Panc1 (cell line): ENCODE measurements around the gene PLA2G2C. TPM values are rescaled to one million over a fixed set of nuclear protein-coding genes. Genes with fewer than 3 reads are reported as not detected.

Source experiments
- ATAC-seq: fragments of 200-7000 bp; cut with Tn5 transposase; 2 replicates; pipeline ENCODE4 v1.9.1; 2020; ENCODE audit warnings: mild to moderate bottlenecking, moderate library complexity
- BruUV-seq: library from RNA; stranded (reverse); fragments of 400-500 nt; replicated peaks from 2 replicates; lab custom pipeline; 2021; lab: Mats Ljungman, UMichigan
- CTCF ChIA-PET: fragments of 300-600 bp; sonication (Branson Sonifier 250); formaldehyde crosslinking; loops from one replicate; lab custom pipeline; 2022; ENCODE audit warnings: antibody characterized with exemption; lab: Charles Lee
- POLR2A ChIA-PET: fragments of 300-600 bp; sonication (Branson Sonifier 250); formaldehyde crosslinking; loops from one replicate; lab custom pipeline; 2022; ENCODE audit warnings: antibody characterized with exemption; lab: Charles Lee
- DNase-seq: peaks from one replicate; pipeline ENCODE4 v3.0.0-alpha.2; 2010; ENCODE audit warnings: low read depth, low spot score
- H3K27ac ChIP-seq: 2 replicates; pipeline ENCODE4 v1.5.1; 2011; ENCODE audit warnings: mild to moderate bottlenecking, low read length, inconsistent platforms
- H3K27me3 ChIP-seq: fragments of 200-500 bp; sonication (Bioruptor generic); 2 replicates; pipeline ENCODE4 v1.6.0; 2014; ENCODE audit warnings: low read length, inconsistent platforms; ENCODE audit not compliant: control insufficient read depth, insufficient read depth
- H3K36me3 ChIP-seq: fragments of 200-500 bp; sonication (Bioruptor generic); 2 replicates; pipeline ENCODE4 v1.5.1; 2014; ENCODE audit warnings: inconsistent platforms, mild to moderate bottlenecking, low read length, moderate library complexity; ENCODE audit not compliant: control insufficient read depth, insufficient read depth
- H3K4me1 ChIP-seq: 2 replicates; pipeline ENCODE4 v1.5.1; 2011; ENCODE audit warnings: inconsistent platforms, mild to moderate bottlenecking, low read length, moderate library complexity; ENCODE audit not compliant: control insufficient read depth, insufficient read depth
- H3K4me3 ChIP-seq, 2 experiments: 2 replicates each; pipeline ENCODE4 v1.5.1; 2011 to 2012; ENCODE audit warnings: low read depth in 2 of 2, low read length in 2 of 2, mild to moderate bottlenecking in 2 of 2, inconsistent platforms in 1 of 2, moderate library complexity in 1 of 2
- H3K9me3 ChIP-seq: fragments of 200-500 bp; sonication (Bioruptor generic); 2 replicates; pipeline ENCODE4 v1.5.1; 2014; ENCODE audit warnings: low read depth, mild to moderate bottlenecking, inconsistent platforms, low read length, moderate library complexity; ENCODE audit not compliant: control insufficient read depth, insufficient read depth
- CTCF ChIP-seq: fragments of 450-650 bp; IDR thresholded peaks from 2 replicates; pipeline ENCODE4 v1.5.1; 2017; ENCODE audit warnings: mild to moderate bottlenecking
- POLR2AphosphoS5 ChIP-seq: IDR thresholded peaks from 2 replicates; pipeline ENCODE4 v1.6.1; 2012; ENCODE audit warnings: mild to moderate bottlenecking, low read depth, low read length, moderate library complexity
- REST ChIP-seq, 2 experiments: IDR thresholded peaks; 2 replicates each; pipeline ENCODE4 v1.6.1; 2011 to 2012; ENCODE audit warnings: low read depth in 2 of 2, control low read depth in 1 of 2, low read length in 1 of 2, mild to moderate bottlenecking in 1 of 2, moderate library complexity in 1 of 2; ENCODE audit not compliant: insufficient read depth in 1 of 2
- SIN3A ChIP-seq: IDR thresholded peaks from 2 replicates; pipeline ENCODE4 v1.6.1; 2012; ENCODE audit warnings: low read depth, mild to moderate bottlenecking, low read length, moderate library complexity, borderline replicate concordance; ENCODE audit not compliant: insufficient read depth
- TCF7L2 ChIP-seq: IDR thresholded peaks from 2 replicates; pipeline ENCODE4 v1.6.1; 2011; ENCODE audit warnings: mild to moderate bottlenecking, low read depth, low read length, inconsistent platforms
- in situ Hi-C: cut with HindIII; loops from 2 replicates; pipeline ENCODE4 v1.10.0; 2016; ENCODE audit warnings: low sequenced_read_pairs, low pct_unique_long_range_greater_than_20kb
- intact Hi-C: fragments of 100-400 bp; cut with micrococcal nuclease; formaldehyde crosslinking; loops from one replicate; pipeline ENCODE4 v1.10.0; 2022; ENCODE audit not compliant: unreplicated experiment
- total RNA-seq: library from RNA; stranded (reverse); gene quantifications from one replicate; pipeline ENCODE4 v1.2.1, GENCODE V29; 2021; ENCODE audit not compliant: unreplicated experiment

PLA2G2C gene
- total RNA-seq, 1 experiment from 2014 or later, result not detected

DNA sequence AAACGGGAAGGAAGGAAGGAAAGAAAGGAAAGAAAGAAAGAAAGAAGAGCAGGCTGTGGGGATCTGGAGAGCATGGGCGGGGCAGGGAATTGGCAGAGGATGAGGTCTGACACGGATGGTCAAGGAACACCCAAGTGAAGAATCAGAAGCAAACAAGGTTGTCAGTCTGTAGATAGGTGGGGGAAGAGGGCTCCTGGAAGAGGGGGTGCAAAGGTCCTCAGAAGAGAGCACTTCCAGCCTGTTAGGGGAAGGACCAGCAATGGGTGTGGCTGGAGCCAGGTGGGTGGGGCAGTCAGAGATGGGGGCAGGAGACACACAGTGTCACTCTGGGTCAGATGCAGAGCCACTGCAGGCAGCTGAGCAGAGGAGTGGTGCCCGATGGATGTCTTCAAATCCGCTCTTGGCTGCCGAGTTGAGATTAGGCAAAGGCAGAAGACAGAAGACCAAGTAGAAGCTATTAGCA lies 11.0 kb upstream of the PLA2G2C start:
- peaks cover 19% of the 10 kb centered on the region for H3K27me3 ChIP-seq
- no peaks in the 10 kb centered on the region for H3K4me1 ChIP-seq
- no TSS peak for BruUV-seq
- intact Hi-C loops (loop anchor here (5.0 kb wide), 1 partner anchor 280 kb away; no protein-coding TSS in a partner anchor), in situ Hi-C loops (no loop called here)
- DNase-seq (no peak), ATAC-seq (no peak)
- no peaks in the 10 kb centered on the region for H3K9me3 ChIP-seq
- H3K36me3 ChIP-seq, result no peaks in the 10 kb centered on the region
- H3K4me3 ChIP-seq, result no peak overlapping the region
- TF ChIP-seq POLR2AphosphoS5 (no peak), REST (IDR thresholded peaks at IDR 0.05; ENCODE audit: insufficient read depth in 1 of 2, low read depth in 2 of 2, low read length in 1 of 2) (no peak), CTCF (no peak), SIN3A (no peak), TCF7L2 (no peak)
- H3K27ac ChIP-seq, result no peak overlapping the region
- ChIA-PET CTCF (interaction anchor here (0.5 kb wide), 1 partner anchor 16 kb away, joined by 8 read pairs; no protein-coding TSS in a partner anchor), POLR2A (no interaction called here)

DNA sequence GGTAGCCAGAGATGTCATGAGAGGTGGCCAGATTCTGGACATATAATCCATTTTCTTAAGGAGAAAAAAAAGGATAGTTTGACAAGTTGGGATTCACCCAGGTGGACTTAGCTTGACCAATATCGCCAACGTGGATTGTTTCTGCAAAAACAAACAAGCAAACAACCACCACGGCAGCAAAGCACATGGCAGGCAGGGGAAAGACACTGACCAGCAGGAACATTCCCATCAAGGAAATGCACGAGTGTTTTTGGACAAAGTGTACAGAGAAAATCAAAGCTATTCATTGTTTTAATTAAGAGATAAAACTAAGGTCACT lies 9.1 kb upstream of the PLA2G2C start:
- POLR2A ChIA-PET, result no interaction called here
- H3K36me3 ChIP-seq, result no peaks in the 10 kb centered on the region
- DNase-seq (no peak), ATAC-seq (no peak)
- H3K27ac ChIP-seq, result no peak overlapping the region
- in situ Hi-C loops (no loop called here), intact Hi-C loops (loop anchor here (2.0 to 5.0 kb wide), 2 partner anchors 95 to 278 kb away; no protein-coding TSS in a partner anchor)
- TF ChIP-seq REST (IDR thresholded peaks at IDR 0.05; ENCODE audit: insufficient read depth in 1 of 2, low read depth in 2 of 2, low read length in 1 of 2), result no peak
- TF ChIP-seq CTCF, result peak; percentile 70
- no peak overlapping the region for H3K4me3 ChIP-seq
- peaks cover 21% of the 10 kb centered on the region for H3K27me3 ChIP-seq
- H3K4me1 ChIP-seq, result no peaks in the 10 kb centered on the region
- CTCF ChIA-PET, result interaction anchor here (0.6 to 1.0 kb wide), 2 partner anchors 30 to 283 kb away, joined by 3 to 5 read pairs; no protein-coding TSS in a partner anchor
- no TSS peak for BruUV-seq
- no peaks in the 10 kb centered on the region for H3K9me3 ChIP-seq
